Left renal pelvis (tissue), 4 donors: ENCODE results near the gene HAGHL. TPM values are rescaled to one million over a fixed set of nuclear protein-coding genes. Genes with fewer than 3 reads are reported as not detected.
"Not testable (repeated sequence)": the region's sequence is repeated elsewhere in the genome, so short reads cannot be mapped to it uniquely, and the experiment has no call there.

Experiments used
- DNase-seq, 4 donors: peaks; one replicate each; pipeline ENCODE4 v3.0.0-alpha.2; 2013; ENCODE audit warnings: low read depth in 4 of 4, low spot score in 3 of 4
- polyA plus RNA-seq, 4 donors: library from polyadenylated mRNA; unstranded; fragments of 120-200 nt; gene quantifications; one replicate each; pipeline ENCODE4 v1.2.1, GENCODE V29; 2013; ENCODE audit not compliant: insufficient read length in 4 of 4

HAGHL gene
- polyA plus RNA-seq, 4 donors: 2.4 to 7.9 (median 4.1) TPM

- DNase-seq: no peak
Measured at GRCh38 chr16:687499-687898, 39.4 kb upstream of the HAGHL start.

DNA sequence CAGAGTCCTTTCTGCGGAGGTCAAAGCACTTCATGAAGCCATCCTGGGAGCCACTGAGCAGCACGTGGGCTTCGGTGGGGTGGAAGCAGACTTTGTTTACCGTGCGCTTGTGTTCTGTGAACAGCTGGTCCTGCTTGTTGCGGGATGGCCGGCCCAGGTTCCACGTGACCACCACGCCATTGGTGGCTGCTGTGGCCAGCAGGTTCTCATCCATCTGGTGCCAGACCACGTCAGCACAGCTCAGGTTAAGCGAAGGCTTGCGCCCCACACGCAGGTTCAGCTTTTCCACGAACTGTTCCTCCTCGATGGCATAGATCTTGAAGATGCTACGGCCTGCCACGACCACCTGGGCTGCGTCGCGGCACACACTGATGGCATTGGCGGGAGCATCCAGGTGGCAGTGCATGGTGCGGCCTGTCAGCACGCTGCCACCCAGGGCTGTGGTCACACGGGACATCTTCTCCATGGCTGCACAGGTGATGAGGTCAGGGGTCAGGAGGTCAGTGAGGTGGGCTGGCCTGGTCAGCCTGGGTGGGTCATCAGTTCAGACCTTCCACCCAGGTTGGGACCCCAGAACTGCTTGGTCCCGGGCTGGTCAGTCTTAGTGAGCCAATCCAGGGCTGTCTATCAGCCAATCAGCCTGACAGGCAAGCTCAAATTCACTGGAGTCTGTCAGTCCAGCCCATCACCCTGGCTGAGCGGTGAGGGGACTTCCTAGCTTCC, 37.6 kb upstream of the HAGHL start:
- no peak for DNase-seq

GRCh38 chr16:691242-691641, 35.7 kb upstream of the HAGHL start:
- DNase-seq: not testable (repeated sequence)

DNA sequence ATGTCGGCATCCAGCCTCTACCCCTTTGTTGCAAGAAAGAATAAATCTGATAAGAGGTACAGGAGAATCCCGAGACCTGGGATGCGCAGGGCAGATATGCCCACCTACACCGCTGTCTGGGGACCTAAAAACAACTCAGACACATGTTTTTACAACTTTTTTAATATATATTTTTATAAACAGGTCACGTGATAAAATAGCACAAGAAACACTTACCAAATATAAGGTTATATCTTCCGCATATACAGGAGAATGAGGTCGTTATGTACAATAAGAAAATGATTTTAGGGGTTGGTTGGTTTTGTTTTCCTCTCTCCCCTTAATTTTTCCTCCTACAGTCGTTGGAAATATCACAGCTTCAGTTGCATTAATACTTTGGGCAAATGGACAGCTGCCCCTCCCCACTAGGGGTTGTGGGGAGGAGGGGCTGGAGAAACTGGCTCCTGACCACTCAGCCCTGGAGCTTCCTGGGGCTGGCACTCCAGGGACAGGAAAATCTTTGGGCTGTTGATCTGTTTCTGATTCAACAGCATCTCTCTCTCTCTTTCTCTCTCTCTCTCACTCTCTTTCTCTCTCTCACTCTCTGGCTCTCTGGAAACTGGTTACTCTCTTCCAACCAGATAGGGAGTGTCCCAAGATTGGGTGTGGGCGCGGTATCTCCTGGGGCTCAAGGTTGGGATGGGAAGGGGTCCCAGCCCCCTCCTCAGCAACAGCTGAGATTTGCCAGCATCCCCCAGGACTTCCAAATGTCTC, 34.4 kb upstream of the HAGHL start:
- no peak for DNase-seq

DNA sequence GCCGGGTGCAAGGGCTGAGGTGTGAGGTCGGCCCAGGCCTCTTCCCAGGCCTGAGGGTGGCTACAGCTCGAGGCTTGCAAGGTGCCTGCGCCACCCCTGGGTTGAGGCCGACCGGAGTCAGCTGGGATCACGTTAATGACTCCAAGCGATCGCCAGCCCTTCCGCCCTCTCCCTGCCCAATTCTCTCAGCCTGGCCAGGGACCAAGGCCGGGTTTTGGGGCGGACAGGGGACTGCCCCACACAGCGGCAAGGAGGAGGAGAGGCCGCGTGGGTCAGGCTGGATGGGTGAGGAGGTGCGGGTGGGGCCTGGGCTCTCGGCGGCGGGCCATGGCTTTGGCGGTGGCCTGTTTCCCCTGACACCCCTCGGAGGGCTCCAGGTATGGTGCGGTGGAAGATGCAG, 33.5 kb upstream of the HAGHL start:
- DNase-seq: no peak

DNA sequence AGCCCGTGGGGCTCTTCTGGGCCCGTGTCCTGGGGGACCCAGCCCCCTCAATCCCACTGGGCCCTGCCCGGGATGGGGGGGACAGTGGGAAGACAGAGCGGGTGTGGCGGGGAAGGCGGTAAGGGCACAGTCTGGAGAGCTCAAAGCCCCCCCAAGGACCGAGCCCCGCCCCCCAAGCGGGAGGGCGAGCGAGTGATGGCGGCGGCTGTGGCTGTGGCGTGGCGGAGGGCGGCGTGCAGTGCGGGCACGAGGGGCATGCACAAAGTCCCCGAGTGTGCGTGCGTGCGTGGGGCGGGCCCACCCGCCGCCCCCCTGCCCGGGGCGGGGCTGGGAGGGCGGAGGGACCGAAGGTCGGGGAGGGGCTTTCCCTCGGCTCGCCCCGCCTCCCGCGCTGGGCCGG, 33.1 kb upstream of the HAGHL start:
- no peak for DNase-seq

DNA sequence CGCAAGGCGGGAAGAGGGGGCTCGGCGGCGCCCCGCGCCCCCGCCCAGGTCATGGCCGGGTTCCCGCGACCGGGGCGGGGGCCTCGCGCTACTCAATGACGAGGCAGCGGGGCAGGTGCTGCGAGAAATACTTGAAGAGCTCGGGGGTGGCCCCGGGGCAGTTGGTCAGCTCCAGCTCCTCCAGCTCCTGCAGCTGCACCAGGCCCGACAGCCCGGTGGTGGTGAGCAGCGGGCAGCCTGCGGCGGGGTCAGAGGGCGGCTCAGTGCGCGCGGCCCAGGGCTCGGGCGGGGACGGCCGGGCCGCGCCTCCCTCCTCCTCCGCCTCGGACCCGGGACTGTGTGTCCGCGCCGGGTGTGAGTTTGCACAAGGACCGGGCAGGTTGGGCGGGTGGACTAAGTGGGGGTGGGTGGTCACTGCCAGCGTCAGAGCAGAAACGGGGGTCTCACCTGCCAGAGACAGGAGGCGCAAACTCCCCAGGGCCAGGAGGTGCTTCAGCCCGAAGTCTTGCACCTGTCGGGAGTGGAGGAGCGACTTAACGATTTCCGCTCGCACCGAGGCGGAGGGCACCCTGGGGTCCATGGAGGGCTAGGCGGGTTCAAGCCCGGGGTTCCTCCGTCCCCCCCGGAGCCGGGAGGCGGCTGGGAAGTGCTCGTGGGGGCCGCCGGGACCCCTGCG, 32.6 kb upstream of the HAGHL start:
- DNase-seq: no peak

GRCh38 chr16:694863-695354, 32.0 kb upstream of the HAGHL start:
- no peak for DNase-seq

- DNase-seq: no peak
Measured at GRCh38 chr16:695355-696089, 31.4 kb upstream of the HAGHL start.

GRCh38 chr16:698911-699671, 27.8 kb upstream of the HAGHL start:
- DNase-seq: no peak

DNA sequence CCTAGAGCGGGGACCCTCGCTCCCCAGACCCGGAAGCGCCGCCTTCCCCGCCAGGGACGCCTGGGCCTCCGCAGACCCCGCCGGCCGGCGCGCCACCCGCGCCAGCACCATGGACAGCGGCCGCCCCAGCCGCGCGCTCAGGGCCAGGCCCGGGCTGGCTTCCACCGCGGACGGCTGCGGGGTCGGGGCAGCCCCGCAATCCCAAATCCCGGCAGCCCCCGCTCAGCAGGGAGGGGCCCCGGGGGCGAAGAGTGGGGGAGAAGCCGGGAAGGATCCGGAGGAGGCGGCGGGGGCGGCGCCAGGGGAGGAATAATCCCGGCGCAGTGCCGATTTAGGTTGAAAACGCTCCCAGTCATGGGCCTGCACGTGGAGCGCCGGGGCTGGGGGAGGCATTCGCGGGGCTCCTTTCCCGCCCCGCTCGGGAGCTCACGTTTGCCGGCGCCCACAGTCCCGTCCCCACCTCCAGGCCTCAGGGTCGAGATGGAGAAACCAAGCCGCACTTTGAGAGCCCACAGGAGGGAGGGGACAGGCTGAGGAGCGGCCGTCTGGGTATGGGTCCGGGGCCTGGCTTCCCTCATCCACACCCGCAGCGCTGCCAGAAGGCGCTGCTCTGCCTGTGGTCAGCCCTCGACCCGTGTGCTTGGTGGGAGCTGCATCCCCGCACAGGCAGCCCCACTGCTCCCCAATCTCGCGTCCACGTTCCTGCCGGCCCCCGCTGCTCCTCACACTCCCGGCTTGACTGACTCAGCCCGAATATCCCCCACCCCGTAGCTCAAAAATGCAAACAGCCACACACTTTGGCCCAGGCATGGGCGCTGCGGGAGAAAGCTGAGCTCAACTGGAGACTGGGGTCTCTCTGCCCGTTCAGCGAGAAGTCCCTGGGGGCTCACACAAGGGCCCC, 26.0 kb upstream of the HAGHL start:
- DNase-seq: no peak

DNA sequence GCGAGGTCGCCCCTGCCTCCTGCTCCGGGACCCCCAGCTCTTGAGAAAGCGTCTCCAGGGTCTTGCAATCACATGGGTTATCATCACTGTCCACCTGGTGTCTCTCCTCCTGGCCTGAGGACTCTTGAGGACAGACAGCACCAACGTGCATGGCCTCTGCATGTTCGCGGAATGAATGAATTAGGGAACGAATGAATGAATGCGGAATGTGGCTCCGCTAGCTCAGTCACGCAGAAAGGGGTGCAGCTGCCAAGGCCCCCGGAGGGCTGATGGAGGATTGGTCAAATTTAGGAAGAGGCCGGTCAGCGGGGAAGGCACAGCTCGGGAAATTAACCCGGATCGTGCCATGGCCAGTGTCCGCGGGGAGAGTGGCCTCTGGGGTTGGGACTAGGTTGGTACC, 24.6 kb upstream of the HAGHL start:
- no peak for DNase-seq

GRCh38 chr16:703406-703805, 23.5 kb upstream of the HAGHL start:
- DNase-seq: no peak

- no peak for DNase-seq
Measured at GRCh38 chr16:704047-704446, 22.9 kb upstream of the HAGHL start.

DNA sequence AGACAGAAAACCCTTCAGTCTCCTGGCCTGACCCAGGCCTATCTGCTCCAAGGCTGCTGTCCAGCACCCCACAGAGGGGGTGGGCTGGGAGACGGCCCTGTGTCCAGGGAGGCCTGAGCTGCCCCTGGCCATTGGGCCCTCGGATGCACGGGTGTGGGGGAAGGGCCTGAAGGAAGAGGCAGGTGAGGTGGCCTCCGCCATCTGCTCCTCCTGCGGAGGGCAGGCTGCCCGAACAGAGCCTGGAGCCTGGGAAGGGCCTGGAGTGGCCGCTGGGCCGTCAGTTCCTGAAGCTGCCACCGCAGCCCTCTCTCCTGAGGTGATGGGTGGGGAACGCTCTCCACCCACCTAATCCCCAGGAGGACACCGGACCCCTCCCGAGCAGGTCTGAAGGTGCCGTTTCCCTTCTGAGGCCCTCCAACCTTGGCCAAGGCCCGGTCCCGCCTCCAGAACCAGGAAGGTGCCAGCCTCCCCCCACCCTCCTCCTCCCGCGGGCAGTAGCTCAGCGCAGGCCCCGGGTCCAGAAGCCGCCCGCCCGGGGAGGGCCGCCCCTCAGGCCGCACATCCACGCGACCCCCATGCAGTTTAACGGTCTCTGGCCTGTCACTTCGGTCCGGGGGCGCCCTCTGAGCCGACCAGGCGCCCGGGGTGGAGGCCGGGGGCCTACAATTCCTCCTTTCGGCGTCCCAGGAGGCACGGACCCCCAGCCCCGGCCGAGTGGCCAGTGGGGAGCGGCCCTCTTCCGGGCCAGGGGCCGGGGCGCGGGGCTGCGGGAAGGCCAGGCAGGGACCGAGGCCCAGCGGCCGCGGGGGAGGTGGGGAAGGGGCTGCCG, 22.1 kb upstream of the HAGHL start:
- DNase-seq: no peak

GRCh38 chr16:705431-706188, 21.3 kb upstream of the HAGHL start, which contains the start of gene FBXL16:
FBXL16 (minus strand) TSS chr16:705801; CDS start chr16:697405, 8,396 bp downstream.
- no peak for DNase-seq
